Measurements from ENCODE around the gene PRKACG.

DNA sequence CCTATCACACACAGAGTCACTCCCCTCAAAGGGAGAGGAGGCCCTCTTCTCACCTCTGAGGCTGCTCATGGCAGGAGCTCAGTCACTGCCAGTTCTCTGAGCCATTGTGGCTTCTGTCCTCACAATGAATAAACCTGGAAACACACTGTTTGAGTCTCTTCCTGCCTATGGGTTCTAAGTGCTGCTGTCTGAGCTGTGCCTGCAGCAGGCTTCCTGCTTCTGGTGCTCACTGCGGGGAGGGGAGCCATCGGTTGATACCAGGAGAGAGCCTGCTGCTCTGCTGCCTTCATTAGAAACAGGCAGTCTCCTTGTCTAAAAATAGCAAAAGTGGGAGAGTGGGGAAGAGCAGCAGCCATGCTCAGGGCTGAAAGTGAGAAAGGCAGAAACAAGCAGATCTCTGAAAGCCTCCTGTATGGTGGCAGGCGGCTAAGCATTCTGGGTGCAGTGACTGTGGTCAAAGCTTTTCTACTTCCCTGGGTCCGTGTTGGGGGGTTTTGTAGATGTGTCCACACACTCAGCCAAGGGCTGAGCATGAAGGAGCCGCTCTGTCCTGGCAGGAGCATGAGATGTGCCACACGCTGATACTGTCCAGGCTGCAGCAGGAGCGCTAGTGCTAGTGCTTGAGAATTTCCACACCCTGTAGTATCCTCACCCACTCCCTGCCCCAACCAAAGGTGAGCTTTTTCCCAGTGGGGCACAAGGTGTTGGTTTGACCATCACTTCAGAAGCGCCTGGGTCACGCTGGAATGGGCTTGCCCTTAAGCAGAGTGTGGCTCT lies 34.2 kb downstream of the PRKACG start:
- no peak for TF ChIP-seq EZH2 (IDR thresholded peaks at IDR 0.05; ENCODE audit: insufficient read depth, poor library complexity, severe bottlenecking)
- TF ChIP-seq EZH2phosphoT487 (IDR thresholded peaks at IDR 0.05; ENCODE audit: insufficient read depth, low read depth): no peak
